GM19239 (cell line): ENCODE measurements around the gene CLK1.
A peak's percentile ranks its signal among the peaks of the same experiment; 100 is the strongest.
"Not testable (repeated sequence)": the region's sequence is repeated elsewhere in the genome, so short reads cannot be mapped to it uniquely, and the experiment has no call there.

Experiments
- DNase-seq: peaks from one replicate; pipeline ENCODE4 v3.0.0; 2011; ENCODE audit warnings: low spot score; ENCODE audit not compliant: insufficient read length
- FAIRE-seq: peaks from 2 replicates; lab custom pipeline; 2011; peaks lifted over from hg19 to GRCh38; lab: Jason Lieb, UNC

The CLK1 gene

DNA sequence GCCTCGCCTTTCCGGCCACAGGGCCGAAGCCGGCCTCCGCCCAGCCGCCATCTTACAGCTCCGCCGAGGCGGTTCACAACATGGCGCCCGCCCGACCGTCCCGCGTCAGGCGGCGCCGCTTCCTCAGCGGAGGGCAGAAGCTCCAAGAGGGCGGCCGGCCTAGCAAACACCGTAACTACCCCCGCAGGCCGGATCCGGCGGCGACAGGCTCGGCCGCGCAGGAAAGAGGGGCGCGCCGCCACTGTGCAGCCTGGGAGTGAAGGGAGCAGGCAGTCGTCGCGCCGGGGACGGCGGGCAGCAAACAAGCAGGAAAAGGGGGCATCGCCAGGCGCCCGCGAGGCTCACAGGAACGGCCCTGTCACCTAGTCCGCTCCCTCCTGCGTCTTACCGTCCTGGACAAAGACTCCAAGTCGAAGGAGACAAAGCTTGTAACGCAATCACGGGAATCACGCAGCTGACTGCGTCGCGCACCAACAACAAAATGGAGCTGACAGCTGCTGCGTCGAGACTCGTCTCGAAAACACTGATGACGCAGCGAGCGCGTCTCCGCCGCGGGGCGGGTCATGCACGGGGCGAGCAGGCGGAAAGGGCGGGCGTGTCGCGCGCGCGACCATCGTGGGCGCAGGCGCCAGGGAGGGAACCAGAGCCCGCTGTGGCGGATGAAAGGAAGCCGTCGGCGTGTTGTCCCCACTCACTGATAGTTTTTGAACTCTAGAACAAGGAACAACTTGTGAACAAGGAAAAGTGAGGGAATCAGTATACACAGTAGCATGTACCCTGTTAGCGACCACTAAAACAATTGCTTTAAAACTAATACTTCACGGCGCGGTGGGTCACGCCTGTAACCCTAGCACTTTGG is at the start of gene CLK1:
Gene CLK1, minus strand, starts transcription at position 483 of the 859 bp plus-strand sequence. CDS start 2,796 bp downstream, outside the sequence.
- DNase-seq (peak; percentile 81), FAIRE-seq (peak; percentile 95)

- no peak for FAIRE-seq
- DNase-seq = no peak
Measured at GRCh38 chr2:200913654-200914053, 49.2 kb upstream of the CLK1 start.

GRCh38 chr2:200909958-200910357 is 45.5 kb upstream of the CLK1 start:
- FAIRE-seq (no peak), DNase-seq (no peak)

GRCh38 chr2:200905618-200906296 is 41.3 kb upstream of the CLK1 start:
- DNase-seq (no peak), FAIRE-seq (peak; percentile 81)

- FAIRE-seq (peak; percentile 99), DNase-seq (peak; percentile 72)
Measured at GRCh38 chr2:200901459-200902072, 37.1 kb upstream of the CLK1 start.

DNA sequence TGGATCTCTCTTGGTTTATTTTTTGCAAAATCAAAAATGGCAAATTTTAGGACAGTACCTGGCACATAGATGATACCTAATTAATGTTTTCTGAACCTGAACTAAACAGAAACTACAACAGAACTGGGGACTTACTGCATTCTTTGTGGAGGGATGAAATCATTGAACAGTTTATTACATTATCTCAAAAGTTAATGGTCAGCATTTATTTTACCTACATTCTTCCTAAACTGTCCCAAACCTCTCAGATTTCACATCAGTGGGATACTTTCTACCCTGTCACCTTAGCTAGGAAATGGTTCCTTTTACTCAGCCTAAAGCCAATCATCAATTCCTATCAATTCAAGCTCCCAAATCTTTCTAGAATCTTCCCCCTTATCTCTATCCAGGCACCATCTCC is 35.0 kb upstream of the CLK1 start:
- no peak for FAIRE-seq
- DNase-seq = no peak

DNA sequence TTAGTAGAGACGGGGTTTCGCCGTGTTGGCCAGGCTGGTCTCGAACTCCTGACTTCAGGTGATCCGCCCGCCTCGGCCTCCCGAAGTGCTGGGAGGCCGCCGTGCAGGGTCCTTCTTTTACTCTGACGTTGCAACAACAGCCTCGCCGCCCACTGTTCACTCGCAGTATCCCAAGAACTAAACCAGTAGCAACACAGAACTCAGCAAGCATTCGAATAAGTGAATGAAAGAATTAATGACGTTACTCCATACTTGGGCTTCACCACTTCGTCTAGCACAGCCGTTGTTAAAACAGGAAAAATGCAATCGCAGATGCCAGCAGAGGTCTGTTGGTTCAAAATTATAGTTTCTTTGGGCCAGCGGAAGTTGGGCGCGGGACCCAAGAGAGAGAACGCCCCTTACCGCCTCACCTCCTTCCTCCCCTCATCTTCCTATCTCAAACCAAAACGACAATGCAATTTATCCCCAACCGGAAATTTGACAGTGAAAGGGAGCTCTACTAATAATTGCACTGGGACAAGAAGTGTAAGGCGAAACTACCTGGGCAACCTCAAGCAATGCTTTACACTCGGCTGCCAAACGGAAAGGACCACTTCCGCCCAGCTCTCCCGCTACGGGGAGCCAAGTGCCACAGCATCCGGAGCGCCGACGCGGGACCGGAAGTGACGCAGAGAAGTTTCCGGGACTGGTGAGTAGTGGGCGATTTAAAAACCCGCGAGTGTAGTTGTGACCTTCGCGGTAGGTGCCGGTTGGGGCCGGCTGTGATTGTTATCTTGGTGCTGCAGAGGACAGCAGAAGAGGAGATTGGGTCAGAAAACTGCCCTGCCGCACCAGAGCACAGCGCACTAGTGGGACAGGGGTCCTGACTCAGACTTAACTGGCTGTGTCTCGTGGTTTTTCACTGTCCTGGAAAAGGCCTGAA is 24.5 kb upstream of the CLK1 start, which contains the start of the genes NIF3L1 and PPIL3:
Gene NIF3L1, plus strand, starts transcription at position 668 of the 922 bp plus-strand sequence. CDS start 2,573 bp downstream, outside the sequence.
Gene PPIL3, minus strand, starts transcription at position 374 of the 922 bp plus-strand sequence. CDS start 1,462 bp downstream, outside the sequence.
- peak; percentile 97 for FAIRE-seq

DNA sequence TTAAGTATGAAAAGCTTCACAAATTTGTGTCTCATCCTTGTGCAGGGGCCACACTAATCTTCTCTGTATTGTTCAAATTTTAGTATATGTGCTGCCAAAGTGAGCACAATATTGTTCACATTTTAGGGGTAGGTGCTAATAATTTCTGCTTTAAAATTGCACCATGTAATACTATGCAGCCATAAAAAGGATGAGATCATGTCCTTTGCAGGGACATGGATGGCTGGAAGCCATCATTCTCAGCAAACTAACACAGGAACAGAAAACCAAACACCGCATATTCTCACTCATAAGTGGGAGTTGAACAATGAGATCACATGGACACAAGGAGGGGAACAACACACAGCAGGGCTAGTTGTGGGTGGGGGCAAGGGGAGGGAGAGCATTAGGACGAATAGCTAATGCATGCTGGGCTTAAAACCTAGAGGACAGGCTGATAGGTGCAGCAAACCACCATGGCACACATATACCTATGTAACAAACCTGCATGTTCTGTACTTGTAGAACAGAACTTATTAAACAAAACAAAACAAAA is 17.3 kb upstream of the CLK1 start:
- not testable (repeated sequence) for FAIRE-seq, DNase-seq

More for the DNA sequence above, 24.5 kb upstream of the CLK1 start, which contains the start of the genes NIF3L1 and PPIL3:
- DNase-seq = peak; percentile 61

DNA sequence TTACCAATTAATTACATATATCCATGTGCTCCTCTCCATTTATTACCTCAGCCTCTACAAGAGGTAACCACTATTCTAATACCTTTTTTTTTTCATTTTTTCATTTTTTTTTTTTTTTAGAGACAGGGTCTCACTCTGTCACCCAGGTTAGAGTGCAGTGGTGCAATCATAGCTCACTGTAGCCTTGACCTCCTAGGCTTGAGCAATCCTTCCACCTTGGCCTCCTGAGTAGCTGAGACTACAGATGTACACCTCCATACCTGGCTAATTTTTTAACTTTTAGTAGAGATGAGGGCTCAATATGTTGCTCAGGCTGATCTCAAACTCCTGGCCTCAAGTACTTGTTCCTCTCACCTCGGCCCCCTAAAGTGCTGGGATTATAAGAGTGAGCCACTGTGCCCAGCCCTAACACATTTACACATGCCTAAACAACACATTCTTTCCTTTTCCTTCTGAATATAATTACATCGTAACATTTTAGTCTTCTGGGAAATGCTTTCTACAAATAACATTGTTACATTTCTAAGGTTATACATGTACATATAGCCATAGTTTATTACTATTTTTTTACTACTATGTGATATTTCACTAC is 13.9 kb upstream of the CLK1 start:
- DNase-seq (no peak), FAIRE-seq (no peak)

DNA sequence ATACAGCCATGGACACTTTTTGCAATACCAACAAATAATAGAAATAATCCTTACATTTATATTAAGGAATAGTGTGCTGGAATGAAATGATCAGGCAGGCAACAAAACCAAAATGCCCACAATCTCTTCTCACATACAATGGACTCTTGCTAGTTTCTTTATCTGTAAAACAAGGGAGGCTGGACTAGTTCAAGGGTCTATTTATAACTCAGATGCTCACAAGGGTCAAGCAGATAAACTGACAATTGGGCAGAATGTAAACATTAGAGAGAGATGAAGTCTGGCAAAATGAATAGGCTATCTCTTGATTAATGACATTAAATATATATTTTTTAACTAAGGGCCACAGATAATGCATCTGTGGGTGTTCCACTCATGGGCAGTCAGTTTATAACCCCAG is 13.0 kb upstream of the CLK1 start:
- DNase-seq = no peak
- FAIRE-seq = no peak

- no peak for DNase-seq
- no peak for FAIRE-seq
Measured at GRCh38 chr2:200873560-200873959, 9.1 kb upstream of the CLK1 start.

GRCh38 chr2:200871151-200871550 is 6.7 kb upstream of the CLK1 start:
- DNase-seq (no peak), FAIRE-seq (no peak)

- DNase-seq = no peak
- FAIRE-seq = no peak
Measured at GRCh38 chr2:200869014-200869413, 4.6 kb upstream of the CLK1 start.

DNA sequence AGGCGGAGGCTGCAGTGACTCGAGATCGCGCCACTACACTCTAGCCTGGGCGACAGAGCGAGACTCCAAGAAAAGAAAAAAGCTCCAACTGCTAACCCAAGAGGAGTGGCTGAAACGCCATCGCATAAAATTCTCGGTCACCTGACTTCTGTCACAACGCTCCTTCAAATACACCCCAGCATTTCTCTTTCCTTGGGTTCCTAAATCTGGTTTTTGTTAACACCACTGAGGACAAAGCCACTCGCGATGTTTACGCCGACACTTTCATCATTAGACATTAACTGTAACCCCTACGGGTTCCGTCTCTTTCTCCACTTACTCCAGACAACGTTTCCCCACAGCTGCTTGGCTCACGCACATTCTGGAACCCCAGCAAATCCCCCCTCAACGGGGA is 679 bp downstream of the CLK1 start:
- DNase-seq (no peak), FAIRE-seq (peak; percentile 44)

DNA sequence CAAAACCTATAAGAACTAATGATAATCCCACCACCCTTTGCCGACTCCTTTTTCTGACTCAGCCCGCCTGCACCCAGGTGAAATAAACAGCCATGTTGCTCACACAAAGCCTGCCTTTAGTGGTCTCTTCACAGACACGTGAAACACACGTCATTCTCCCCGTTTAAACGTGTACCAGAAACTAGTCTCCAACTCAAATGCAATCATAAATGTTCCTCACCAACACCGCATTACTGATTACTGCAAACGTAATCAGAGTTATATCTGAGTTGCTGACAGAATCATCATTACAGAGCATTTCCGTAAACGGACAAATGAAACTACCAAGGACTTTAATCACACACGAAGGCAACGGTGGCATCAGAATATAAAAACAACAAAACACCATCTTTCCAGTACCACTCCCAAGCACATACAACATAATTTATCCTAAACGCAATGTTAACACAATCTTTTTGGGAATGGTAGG is 1.9 kb downstream of the CLK1 start:
- DNase-seq = no peak
- peak; percentile 86 for FAIRE-seq

DNA sequence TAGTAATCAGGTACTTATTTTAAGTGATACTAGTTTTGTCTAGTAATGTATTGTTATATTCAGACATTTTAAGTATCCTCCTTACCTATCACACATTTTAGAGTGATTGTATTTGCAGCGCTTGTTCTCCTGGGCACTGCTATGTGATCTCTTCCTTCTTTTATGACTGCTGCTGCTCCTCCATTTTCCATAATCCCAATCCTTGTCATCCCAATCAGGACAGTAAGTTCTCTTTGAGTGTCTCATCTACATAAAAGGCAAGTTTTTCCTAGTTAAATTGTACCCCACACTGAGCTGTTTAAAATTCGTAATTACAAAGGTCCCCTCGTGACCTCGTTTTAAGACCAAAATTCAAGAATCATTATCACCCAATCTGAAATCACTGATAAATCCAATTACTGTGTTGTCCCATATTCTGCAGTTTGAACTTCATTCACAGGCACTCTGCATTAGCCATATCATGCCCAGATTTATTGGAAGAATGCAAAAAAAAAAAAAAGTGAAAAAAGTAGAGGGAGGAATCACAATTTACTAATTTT is 2.8 kb downstream of the CLK1 start:
- FAIRE-seq (no peak), DNase-seq (no peak)

GRCh38 chr2:200860092-200860795 is 4.2 kb downstream of the CLK1 start:
- no peak for DNase-seq
- no peak for FAIRE-seq

GRCh38 chr2:200856806-200857205 is 7.7 kb downstream of the CLK1 start:
- DNase-seq (no peak), FAIRE-seq (no peak)
